HG02884 (cell line): Measurements from ENCODE around the gene DSTYK.

Source experiments
- ATAC-seq: cut with Tn5 transposase; IDR thresholded peaks from one replicate; pipeline ENCODE4 v1.9.1; 2021; ENCODE audit warnings: mild to moderate bottlenecking, moderate library complexity; ENCODE audit not compliant: unreplicated experiment

Gene DSTYK

DNA sequence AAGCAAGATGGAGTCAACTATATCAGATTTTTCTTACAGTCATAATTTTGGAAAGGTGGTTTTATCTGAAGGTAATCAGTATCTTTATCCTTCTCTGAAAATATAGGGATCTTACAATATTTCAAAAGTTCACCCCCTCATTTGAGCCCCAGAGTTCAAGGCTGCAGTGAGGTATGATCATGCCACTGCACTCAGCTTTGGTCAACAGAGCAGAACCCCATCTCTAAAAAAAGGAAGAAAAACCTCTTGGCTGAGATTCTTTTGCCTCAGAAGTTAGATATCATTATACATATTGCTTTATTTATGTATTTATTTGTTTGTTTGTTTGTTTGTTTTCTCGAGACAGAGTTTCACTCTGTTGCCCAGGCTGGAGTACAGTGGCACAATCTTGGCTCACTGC, 78.2 kb downstream of the DSTYK start:
- ATAC-seq = no peak

DNA sequence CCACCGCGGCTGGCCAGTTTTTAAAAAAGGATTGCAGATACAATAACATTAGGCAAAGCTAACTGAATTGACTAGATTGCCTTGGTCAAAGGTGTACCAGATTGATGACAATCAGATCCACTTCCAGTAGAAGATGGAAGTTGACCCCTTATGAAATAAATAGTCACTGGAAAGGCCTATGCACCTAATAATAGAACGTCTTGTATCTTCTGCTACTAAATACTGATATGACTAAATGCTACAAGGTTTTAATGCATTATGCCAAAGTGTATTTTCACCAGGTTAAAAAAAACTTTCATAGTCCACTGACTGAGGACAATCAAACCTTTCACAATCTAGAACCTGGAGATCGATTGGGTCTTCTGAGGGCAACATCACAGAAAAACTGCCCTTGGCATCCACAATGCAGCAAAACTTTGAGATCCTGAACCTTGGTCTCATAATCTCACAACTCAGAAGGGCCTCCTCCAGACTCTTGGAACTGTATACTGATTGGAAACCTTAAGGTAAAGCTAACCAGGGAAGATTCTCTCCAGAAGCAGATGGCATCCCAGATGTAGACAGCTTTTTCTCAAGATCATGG, 82.0 kb downstream of the DSTYK start:
- ATAC-seq = no peak

DNA sequence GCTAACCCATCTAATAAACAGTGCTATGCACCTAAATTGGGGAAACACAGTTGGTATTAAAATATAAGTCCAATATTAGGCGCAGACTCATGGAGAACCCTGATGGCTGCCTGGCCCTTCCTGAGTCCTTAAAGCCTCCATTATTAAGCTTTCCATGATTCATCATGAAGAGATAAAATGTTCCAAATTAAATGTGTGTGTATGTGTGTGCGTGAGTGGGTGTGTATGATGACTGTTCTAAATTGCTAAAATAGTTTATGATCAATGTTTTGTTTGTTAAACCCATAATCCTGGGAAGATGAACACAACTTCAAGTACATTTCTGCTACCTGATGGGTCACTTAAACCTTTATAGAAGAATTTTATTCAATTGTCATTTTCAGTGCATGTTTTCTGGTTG, 83.5 kb downstream of the DSTYK start:
- no peak for ATAC-seq

DNA sequence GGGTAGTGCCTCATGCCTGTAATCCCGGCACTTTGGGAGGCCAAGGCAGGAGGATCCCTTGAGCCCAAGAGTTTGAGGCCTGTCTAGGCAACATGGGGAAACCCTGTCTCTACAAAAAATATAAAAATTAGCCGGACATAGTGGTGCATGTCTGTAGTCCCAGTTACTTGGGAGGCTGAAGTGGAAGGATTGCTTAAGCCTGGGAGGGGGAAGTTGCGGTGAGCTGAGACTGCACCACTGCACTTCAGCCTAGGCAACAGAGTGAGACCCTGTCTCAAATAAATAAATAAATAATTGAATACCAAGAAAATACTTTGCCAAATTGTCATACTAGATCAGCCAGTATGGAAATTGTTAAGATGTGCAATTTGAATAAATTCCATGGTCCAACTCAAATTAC, 83.9 kb downstream of the DSTYK start:
- ATAC-seq = no peak

DNA sequence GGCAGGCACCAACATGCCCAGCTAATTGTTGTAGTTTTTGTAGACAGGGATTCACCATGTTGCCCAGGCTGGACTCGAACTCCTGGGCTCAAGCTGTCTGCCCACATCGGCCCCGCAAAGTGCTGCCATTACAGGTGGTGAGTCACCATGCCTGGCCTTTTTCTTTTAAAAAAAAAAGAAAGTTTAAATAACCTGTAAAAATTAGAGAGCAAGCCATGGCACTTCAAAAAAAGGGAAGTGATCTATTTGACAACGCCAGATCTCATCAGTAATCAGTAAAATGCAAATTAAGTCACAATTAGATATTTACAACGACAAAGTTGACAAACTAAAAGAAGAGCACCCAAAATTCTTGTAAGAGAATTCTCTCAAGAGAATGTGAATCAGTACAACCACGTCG, 86.8 kb downstream of the DSTYK start:
- no peak for ATAC-seq

DNA sequence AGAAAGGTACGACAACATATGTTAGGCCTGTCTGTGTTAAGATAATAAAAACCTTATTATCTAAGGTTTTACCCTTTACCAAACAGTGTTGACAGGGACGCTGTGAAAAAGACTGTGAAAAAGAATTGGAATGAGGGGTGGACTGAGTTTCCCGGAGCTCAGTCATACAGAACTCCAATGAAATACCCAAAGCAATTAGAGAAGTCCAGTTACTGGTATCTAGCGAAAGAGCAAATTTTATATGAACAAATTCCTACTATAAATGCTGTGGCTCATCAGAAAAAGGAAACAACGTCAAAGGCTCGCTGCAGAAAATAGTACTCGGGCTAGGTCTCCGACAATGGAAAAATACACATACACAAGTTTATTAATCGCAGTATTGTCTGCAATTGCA, 89.0 kb downstream of the DSTYK start:
- peak; percentile 3 for ATAC-seq

DNA sequence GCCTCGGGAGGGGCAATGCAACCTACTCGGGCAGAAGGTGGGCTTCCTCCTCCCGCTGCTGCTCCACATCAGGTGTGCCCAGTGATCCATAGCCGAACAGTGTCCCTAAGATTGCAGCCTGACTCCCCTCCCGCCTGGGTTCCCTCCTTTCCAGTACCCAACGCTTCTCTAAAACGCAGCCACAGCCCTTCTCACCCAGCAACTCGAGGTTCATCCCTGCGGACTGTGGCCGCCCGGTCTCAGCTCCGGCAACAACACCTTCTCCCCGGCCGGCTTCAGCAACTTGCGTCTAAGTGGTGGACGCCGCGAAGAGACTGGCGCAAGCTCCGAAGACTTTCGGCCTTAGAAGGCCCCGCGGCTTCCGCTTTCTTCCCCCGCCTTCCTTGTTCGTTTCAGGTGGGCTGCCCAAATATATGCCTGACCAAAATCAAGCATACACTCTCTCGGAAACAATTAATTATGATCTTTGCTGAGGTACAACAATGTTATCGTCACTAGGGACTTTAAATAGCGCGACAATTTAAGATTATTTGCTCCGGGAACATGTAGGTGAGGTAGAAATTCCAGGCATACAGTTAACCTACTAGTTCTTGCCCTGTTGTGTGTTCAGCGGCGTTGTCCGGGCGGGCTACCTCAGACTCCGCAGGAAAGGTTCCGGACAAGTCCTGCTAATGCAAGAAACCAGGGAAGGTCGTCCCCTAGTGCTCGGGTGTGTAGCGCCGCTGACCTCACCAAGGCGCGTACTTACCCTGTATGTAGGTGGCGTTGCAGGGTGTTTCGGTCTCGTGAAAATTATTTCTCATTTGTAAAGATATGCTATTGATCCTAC, 89.6 kb downstream of the DSTYK start, which contains the start of gene RBBP5:
Gene RBBP5, minus strand, starts transcription at position 319 of the 829 bp plus-strand sequence. Its CDS starts 105 bp downstream, at position 214.
- peak; percentile 93 for ATAC-seq

DNA sequence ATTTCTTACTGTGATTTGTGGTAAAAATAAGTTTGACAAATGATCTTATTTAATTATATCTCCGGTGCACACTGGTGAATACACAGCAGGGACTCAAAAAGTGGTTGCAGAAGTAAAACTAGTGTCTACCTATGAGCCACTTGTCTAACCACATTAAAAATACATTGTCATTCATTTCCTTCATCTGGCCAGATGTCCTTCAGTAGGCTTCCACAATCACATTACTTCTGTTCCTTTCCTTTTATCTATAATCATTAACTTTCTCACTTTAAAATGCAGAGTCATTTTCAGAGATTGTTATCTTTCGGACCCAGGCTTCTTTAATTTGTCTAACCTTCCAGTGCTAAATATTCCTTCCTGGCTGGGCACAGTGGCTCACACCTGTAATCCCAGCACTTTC, 92.8 kb downstream of the DSTYK start:
- ATAC-seq = no peak

DNA sequence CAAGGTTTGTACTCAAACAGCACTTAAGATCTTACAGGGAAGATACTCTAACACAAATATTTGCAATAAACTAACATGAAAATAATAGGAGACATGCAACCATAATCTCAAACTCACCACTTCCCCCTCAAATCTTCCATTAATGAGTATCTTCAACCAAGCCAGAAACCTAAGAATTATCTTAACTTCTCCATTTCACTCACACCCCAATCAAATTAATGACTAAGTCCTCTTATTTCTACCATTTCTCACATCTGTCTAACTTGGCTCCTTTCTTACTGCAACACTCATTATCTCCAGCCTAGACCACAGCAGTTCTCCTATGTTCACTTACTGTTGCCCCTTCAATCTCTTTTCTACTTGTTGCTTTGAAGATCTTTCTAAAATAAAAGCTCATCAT, 100.1 kb downstream of the DSTYK start:
- no peak for ATAC-seq

DNA sequence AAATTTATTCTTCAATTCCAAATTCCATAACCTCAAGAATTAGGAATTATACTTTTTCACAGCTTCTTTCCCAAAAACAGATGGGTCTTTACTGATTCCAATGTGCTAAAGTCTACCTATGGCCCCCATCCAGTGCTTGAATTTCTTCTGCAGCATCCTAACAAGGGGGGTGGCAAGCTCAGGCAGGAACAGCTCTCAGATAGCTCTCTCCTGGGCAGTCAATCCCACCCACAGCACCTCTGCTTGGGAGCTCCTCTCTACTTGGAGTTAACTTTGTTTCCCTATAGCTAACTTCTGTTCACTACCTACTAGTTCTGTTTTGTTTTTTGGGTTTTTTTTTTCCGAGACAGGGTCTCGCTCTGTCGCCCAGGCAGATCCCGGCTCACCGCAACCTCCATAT, 101.8 kb downstream of the DSTYK start:
- ATAC-seq = no peak

DNA sequence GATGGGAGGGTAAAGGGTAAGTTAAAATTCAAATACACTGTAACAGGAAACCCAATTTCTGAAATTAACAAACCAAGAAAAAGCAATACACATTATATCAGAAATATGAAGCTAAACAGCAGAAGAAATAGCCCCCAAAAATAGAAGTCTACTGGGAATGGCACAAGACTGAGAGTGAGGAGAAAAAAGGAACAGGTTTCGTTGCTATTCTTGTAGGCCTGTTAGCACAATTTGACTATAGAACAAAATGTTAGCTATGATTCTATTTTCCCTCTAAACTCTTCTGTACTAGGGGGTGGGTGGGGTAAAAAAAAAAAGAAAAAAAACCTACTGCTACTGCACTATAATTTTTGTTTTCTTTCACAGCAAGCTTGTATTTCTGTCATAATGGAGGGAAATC, 102.2 kb downstream of the DSTYK start:
- no peak for ATAC-seq

DNA sequence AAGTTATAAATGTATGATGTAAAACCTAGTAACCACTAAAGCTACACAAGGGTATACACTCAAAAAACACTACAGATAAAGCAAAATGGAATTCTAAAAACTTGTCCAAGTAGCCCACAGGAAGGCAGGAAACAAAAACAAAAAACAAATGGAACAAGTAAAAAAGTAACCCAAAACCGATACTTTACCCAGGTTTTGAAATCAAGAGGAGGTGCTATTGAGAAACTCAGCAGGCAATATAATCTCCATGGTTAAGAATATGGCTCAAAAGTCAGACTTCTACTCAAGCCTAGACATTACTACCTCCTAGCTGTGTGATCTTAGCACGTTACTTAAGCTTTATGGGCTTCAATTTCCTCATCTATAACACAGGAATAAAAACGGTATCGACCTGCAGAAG, 103.0 kb downstream of the DSTYK start:
- no peak for ATAC-seq

DNA sequence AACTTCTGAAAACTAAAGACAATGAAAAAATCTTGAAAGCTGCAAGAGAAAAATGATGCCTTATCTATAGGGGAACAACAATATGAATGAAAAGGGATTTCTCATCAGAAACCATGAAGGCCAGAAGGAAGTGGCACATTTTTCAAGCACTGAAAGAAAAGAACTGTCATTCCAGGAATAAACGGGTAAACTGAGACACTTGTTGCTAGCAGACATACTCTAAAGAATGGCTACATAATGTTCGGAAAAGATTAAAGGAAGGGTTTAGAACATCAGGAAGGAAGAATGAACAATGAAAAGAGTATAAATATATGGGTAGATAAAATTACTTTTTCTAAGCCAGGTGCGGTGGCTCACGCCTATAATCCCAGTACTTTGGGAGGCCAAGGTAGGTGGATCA, 104.2 kb downstream of the DSTYK start:
- ATAC-seq = no peak

DNA sequence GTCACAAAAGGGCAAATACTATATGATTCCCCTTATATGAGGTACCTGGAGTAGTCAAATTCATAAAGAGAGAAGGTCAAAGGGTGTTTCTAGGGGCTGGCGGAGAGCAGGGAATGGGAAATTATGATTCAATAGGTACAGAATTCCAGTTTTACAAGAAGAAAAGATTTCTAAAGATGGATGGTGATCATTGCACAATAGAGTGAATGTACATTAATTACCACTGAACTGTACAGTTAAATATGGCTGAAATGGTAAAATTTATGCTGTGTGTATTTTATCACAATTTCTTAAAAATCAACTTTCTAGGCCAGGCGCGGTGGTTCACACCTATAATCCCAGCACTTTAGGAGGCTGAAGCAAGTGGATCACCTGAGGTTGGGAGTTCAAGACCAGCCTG, 109.1 kb downstream of the DSTYK start:
- no peak for ATAC-seq

DNA sequence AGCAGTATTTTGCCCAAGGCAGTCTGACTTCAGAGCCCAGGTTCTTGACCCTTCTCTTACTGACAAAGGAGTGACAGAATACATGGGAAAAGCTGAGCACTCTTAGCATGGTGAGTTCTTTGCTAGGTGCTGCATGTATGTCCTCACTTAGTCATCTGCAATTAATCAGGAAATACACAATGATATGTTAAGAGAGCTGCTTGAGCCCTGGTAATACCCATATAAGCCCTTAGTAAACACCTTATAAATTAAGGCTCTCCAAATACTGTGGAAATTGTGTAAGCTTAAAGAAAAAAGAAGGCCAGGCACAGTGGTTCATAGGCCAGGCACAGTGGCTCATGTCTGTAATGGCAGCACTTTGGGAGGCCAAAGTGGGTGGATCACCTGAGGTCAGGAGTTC, 113.3 kb downstream of the DSTYK start:
- ATAC-seq = no peak

DNA sequence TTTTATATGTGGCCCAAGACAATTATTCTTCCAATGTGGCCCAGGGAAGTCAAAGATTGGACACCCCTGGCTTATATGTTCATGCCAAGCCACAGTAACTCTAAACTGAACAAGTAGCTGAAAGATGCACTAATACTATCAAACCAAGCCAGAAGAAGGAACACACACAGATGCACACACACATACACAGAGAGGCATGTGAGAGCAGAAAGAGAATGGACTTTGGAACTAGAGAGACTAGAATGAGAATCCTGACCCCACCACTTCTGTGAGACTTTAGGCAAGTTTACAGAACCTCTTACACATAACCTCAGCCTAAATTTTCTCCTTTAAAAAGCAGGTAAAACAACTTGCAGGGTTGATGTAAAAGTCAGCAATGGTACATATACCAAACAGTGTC, 116.1 kb downstream of the DSTYK start:
- ATAC-seq = no peak
